ENCODE data around the gene ANKRD22. TPM values are rescaled to one million over a fixed set of nuclear protein-coding genes. Genes with fewer than 3 reads are reported as not detected.

The ANKRD22 gene
- total and polyA plus RNA-seq, 2 donors (not counting 1 experiment from before 2014, with no cell fraction given), result 0.09 TPM; not detected in 1

DNA sequence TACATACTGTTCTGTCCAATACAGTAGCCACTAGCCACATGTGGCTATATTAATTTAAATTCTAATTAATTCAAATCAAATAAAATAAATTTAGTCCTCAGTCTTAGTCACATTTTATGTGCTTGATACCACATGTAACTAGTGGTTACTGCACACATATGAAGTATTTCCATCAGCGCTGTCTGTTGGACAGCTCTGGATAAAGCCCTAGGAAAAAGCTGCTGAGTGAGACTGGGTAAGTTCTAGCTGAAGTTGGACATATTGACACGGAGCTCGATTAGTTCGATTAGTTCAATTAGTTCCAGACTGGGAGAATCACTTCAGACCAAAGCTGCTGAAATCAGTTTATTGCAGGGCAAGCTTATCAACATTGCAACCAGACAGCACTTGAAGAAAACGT lies 64.2 kb downstream of the ANKRD22 start:
- no peaks in the 10 kb centered on the region for H4K20me1 ChIP-seq (ENCODE audit: control insufficient read depth, insufficient read depth, low read length, poor library complexity, severe bottlenecking)
- H3K36me3 ChIP-seq (replicated peaks in 1 of 2; ENCODE audit: control extremely low read depth in 1 of 2, control insufficient read depth in 1 of 2, extremely low read depth in 1 of 2, insufficient read depth in 2 of 2, low read length in 1 of 2), result no peaks in the 10 kb centered on the region
- POLR2A ChIA-PET, result no interaction called here
- Mint-ChIP-seq H3K4me1 (no peaks in the 10 kb centered on the region), H3K4me3 (no peak overlapping the region), H3K27ac (no peak overlapping the region), H3K9me3 (ENCODE audit: insufficient read depth) (no peaks in the 10 kb centered on the region), H3K27me3 (peaks cover 7% of the 10 kb centered on the region)
- H3K4me3 ChIP-seq (ENCODE audit: control extremely low read depth in 1 of 5, extremely low read depth in 1 of 5, insufficient read depth in 1 of 5, low read depth in 2 of 5, low read length in 4 of 5), result no peak overlapping the region
- CTCF ChIA-PET, result no interaction called here
- 98% methylated on average over 4 of the region's 5 CpGs for WGBS (ENCODE audit: insufficient coverage)
- intact Hi-C loops (cut with micrococcal nuclease), result no loop called here
- DNase-seq (no peak), ATAC-seq (ENCODE audit: low read depth) (no peak)
- no peak overlapping the region for H2AFZ ChIP-seq (ENCODE audit: insufficient read depth, low read depth, low read length, poor library complexity, severe bottlenecking)
- no peak overlapping the region for H3K27ac ChIP-seq (ENCODE audit: low read length in 2 of 2)
- H3K4me2 ChIP-seq (replicated peaks; ENCODE audit: low read depth, low read length, poor library complexity, severe bottlenecking), result no peak overlapping the region
- no peaks in the 10 kb centered on the region for H3K4me1 ChIP-seq (ENCODE audit: control insufficient read depth in 2 of 2, insufficient read depth in 2 of 2, low read length in 2 of 2)
- H3K9me3 ChIP-seq (ENCODE audit: control extremely low read depth in 1 of 3, control insufficient read depth in 2 of 3, insufficient read depth in 1 of 3, low read length in 2 of 3), result no peaks in the 10 kb centered on the region
- no peaks in the 10 kb centered on the region for H3K27me3 ChIP-seq (replicated peaks in 1 of 4; ENCODE audit: control extremely low read depth in 1 of 4, control insufficient read depth in 3 of 4, insufficient read depth in 4 of 4, low read length in 3 of 4)
- H3K79me2 ChIP-seq (ENCODE audit: control insufficient read depth, insufficient read depth, low read length), result no peaks in the 10 kb centered on the region
- no peak overlapping the region for H3K9ac ChIP-seq (ENCODE audit: low read length)
- TF ChIP-seq, protein P1, sequence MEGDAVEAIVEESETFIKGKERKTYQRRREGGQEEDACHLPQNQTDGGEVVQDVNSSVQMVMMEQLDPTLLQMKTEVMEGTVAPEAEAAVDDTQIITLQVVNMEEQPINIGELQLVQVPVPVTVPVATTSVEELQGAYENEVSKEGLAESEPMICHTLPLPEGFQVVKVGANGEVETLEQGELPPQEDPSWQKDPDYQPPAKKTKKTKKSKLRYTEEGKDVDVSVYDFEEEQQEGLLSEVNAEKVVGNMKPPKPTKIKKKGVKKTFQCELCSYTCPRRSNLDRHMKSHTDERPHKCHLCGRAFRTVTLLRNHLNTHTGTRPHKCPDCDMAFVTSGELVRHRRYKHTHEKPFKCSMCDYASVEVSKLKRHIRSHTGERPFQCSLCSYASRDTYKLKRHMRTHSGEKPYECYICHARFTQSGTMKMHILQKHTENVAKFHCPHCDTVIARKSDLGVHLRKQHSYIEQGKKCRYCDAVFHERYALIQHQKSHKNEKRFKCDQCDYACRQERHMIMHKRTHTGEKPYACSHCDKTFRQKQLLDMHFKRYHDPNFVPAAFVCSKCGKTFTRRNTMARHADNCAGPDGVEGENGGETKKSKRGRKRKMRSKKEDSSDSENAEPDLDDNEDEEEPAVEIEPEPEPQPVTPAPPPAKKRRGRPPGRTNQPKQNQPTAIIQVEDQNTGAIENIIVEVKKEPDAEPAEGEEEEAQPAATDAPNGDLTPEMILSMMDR (IDR thresholded peaks at IDR 0.05), result no peak
- TF ChIP-seq EZH2 (IDR thresholded peaks at IDR 0.05; ENCODE audit: borderline replicate concordance, insufficient read depth, low read depth, low read length, poor library complexity, severe bottlenecking), result no peak

DNA sequence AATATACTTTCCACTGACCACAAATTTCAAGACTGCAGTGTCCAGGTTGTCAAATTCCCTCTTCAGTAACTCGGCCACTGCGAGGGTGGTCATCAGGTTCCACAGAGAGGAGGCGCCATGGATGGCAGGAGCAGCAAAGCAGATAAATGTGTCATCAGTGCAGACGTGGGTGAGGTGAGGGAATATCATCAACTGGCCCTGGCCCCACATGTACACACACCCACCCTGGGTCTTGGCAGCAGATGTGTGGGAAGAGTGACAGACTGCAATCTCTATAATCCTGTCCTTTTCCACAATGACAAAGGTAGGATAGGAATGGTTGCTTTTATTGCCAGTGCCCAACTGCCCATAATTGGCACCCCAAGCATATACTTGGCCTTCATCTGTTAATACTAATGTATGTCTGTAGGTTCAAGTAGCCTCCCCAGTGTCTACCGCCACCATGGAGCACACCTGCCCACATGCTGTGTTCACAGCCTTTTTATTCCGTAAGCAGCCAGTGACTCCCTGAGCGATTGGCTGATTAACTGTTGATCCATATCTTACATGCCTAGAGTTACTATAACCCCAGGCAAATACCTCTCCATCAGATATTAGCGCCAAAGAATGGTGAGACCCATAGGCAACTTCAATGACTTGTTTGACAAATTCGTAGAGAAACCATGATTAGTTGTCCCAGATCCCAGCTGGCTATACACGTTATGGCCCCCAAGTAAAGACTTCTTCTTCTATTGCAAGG lies 65.4 kb downstream of the ANKRD22 start:
- WGBS (ENCODE audit: insufficient coverage), result 92% methylated on average over 9 of the region's 10 CpGs
- H3K4me3 ChIP-seq (ENCODE audit: control extremely low read depth in 1 of 5, extremely low read depth in 1 of 5, insufficient read depth in 1 of 5, low read depth in 2 of 5, low read length in 4 of 5), result no peak overlapping the region
- intact Hi-C loops (cut with micrococcal nuclease), result no loop called here
- H4K20me1 ChIP-seq (ENCODE audit: control insufficient read depth, insufficient read depth, low read length, poor library complexity, severe bottlenecking), result no peaks in the 10 kb centered on the region
- Mint-ChIP-seq H3K4me1 (no peaks in the 10 kb centered on the region), H3K27ac (no peak overlapping the region), H3K27me3 (peaks cover 7% of the 10 kb centered on the region), H3K9me3 (ENCODE audit: insufficient read depth) (no peaks in the 10 kb centered on the region), H3K4me3 (no peak overlapping the region)
- no peak overlapping the region for H3K27ac ChIP-seq (ENCODE audit: low read length in 2 of 2)
- DNase-seq (no peak), ATAC-seq (ENCODE audit: low read depth) (no peak)
- ChIA-PET CTCF (no interaction called here), POLR2A (no interaction called here)
- no peak overlapping the region for H3K4me2 ChIP-seq (replicated peaks; ENCODE audit: low read depth, low read length, poor library complexity, severe bottlenecking)
- TF ChIP-seq, protein P1 (IDR thresholded peaks at IDR 0.05), result no peak
- no peak for TF ChIP-seq EZH2 (IDR thresholded peaks at IDR 0.05; ENCODE audit: borderline replicate concordance, insufficient read depth, low read depth, low read length, poor library complexity, severe bottlenecking)
- no peak overlapping the region for H2AFZ ChIP-seq (ENCODE audit: insufficient read depth, low read depth, low read length, poor library complexity, severe bottlenecking)
- H3K79me2 ChIP-seq (ENCODE audit: control insufficient read depth, insufficient read depth, low read length), result no peaks in the 10 kb centered on the region
- H3K9ac ChIP-seq (ENCODE audit: low read length), result no peak overlapping the region
- H3K9me3 ChIP-seq (ENCODE audit: control extremely low read depth in 1 of 3, control insufficient read depth in 2 of 3, insufficient read depth in 1 of 3, low read length in 2 of 3), result no peaks in the 10 kb centered on the region
- no peaks in the 10 kb centered on the region for H3K36me3 ChIP-seq (replicated peaks in 1 of 2; ENCODE audit: control extremely low read depth in 1 of 2, control insufficient read depth in 1 of 2, extremely low read depth in 1 of 2, insufficient read depth in 2 of 2, low read length in 1 of 2)
- no peaks in the 10 kb centered on the region for H3K4me1 ChIP-seq (ENCODE audit: control insufficient read depth in 2 of 2, insufficient read depth in 2 of 2, low read length in 2 of 2)
- H3K27me3 ChIP-seq (replicated peaks in 1 of 4; ENCODE audit: control extremely low read depth in 1 of 4, control insufficient read depth in 3 of 4, insufficient read depth in 4 of 4, low read length in 3 of 4), result no peaks in the 10 kb centered on the region
